Activated CD8-positive, alpha-beta memory T cell treated with anti-CD3 and anti-CD28 coated beads, Interleukin-2, amount 50 U/mL, for 4 hours (primary cell): ENCODE data around the gene KRT73.
"Not testable (repeated sequence)": the region's sequence is repeated elsewhere in the genome, so short reads cannot be mapped to it uniquely, and the experiment has no call there.

Experiments
- DNase-seq: peaks from one replicate; pipeline ENCODE4 v3.0.0-alpha.2; 2020

The KRT73 gene

GRCh38 chr12:52598966-52599365, 19.4 kb downstream of the KRT73 start:
- DNase-seq = no peak

- DNase-seq = not testable (repeated sequence)
Measured at GRCh38 chr12:52594237-52594636, 24.1 kb downstream of the KRT73 start.

GRCh38 chr12:52591521-52591920, 26.8 kb downstream of the KRT73 start:
- DNase-seq = no peak

- no peak for DNase-seq
Measured at GRCh38 chr12:52590021-52590420, 28.3 kb downstream of the KRT73 start.

GRCh38 chr12:52587563-52587962, 30.8 kb downstream of the KRT73 start:
- no peak for DNase-seq

GRCh38 chr12:52585946-52586345, 32.4 kb downstream of the KRT73 start:
- peak; percentile 61 for DNase-seq

GRCh38 chr12:52585066-52585465, 33.3 kb downstream of the KRT73 start:
- no peak for DNase-seq

GRCh38 chr12:52584156-52584682, 34.1 kb downstream of the KRT73 start:
- no peak for DNase-seq

- DNase-seq = peak; percentile 67
Measured at GRCh38 chr12:52582971-52583456, 35.3 kb downstream of the KRT73 start.

- DNase-seq = no peak
Measured at GRCh38 chr12:52582486-52582885, 35.9 kb downstream of the KRT73 start.

GRCh38 chr12:52581481-52581880, 36.9 kb downstream of the KRT73 start:
- no peak for DNase-seq

GRCh38 chr12:52581066-52581465, 37.3 kb downstream of the KRT73 start:
- DNase-seq = no peak

- no peak for DNase-seq
Measured at GRCh38 chr12:52580496-52580895, 37.9 kb downstream of the KRT73 start.

GRCh38 chr12:52579468-52580465, 38.6 kb downstream of the KRT73 start:
- DNase-seq = no peak

- no peak for DNase-seq
Measured at GRCh38 chr12:52578469-52578868, 39.9 kb downstream of the KRT73 start.

- no peak for DNase-seq
Measured at GRCh38 chr12:52577316-52577715, 41.0 kb downstream of the KRT73 start.

- DNase-seq = no peak
Measured at GRCh38 chr12:52575948-52576347, 42.4 kb downstream of the KRT73 start.

GRCh38 chr12:52575256-52575655, 43.1 kb downstream of the KRT73 start:
- no peak for DNase-seq

- no peak for DNase-seq
Measured at GRCh38 chr12:52573743-52574142, 44.6 kb downstream of the KRT73 start, which contains the start of gene KRT74. KRT74 (minus strand) TSS chr12:52573843; CDS start chr12:52573777, 66 bp downstream.

GRCh38 chr12:52573306-52573705, 45.1 kb downstream of the KRT73 start:
- no peak for DNase-seq

- DNase-seq = no peak
Measured at GRCh38 chr12:52570511-52570910, 47.8 kb downstream of the KRT73 start.

- DNase-seq = no peak
Measured at GRCh38 chr12:52568111-52568510, 50.2 kb downstream of the KRT73 start.

GRCh38 chr12:52566847-52567291, 51.5 kb downstream of the KRT73 start:
- DNase-seq = peak; percentile 36

GRCh38 chr12:52564582-52564981, 53.8 kb downstream of the KRT73 start:
- no peak for DNase-seq
